HG03196 (cell line): ENCODE results near the gene CTSF.

ENCODE experiments used
- ATAC-seq: cut with Tn5 transposase; IDR thresholded peaks from one replicate; pipeline ENCODE4 v1.9.1; 2021; ENCODE audit not compliant: unreplicated experiment

CTSF gene

DNA sequence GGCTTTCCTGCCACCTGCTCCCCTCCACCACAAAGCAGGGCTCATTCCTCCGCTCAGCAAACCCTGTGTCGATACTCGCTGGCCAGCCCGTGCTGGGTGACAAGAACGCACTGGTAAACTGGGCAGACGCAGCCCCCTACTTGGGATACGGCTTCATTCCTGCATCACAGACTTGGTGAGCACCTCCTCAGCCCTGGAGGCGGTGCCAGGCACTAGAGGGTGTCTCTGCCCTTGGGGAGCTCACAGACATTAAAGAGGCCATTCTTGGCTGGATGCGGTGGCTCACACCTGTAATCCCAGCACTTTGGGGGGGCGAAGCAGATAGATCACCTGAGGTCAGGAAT lies 28.6 kb downstream of the CTSF start:
- no peak for ATAC-seq

DNA sequence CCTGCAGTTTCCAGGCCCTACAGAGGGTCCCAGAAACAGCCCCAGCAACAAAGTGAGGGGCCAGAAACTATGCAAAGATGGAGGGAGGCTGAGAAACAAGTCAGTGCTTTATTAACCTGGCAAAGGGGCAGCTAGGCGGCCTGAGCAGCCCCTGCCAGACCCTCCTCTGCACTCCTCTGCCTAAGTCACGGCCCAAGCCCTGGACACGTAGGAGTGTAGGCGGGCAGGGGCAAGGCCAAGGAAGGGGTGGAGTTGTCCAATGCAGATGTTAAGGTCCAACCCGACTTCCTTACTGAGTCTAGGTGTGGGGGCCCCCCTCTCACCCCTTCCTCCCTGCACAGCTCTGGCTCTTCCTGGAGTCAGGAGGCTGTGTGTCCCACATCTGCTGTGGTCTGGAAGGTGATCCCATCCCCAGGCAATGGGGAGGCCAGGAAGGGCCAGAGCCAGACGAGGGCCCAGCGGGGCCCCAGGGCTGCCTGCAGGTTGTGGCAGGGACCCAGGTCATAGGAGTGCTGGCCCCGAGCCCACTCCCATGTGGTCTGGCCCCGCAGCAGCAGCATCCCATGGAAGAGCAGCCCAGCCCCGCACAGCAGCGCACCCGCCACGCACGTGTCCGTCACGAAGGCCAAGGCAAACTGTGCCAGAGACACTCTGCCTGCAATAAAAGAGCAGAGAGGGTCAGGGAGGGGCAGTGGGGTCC lies 29.1 kb downstream of the CTSF start:
- ATAC-seq, result no peak

DNA sequence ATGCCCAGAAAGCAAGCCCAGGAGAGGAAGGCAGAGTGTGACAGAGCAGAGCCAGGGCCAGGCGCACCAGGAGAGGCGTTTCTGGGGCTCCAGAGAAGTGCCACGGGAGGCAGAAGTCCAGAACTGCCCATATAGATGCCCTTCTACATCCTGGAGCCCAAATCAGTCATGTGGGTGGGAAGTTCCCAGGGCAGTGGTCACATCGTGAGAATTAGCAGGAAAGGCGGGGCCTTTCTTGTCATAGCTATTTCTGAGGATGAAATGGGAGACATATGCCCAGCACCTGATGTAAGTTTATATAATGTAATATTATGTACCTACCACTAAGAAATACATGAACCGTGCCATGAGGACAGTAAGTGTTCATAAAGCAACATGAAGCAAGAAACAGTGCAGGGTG lies 35.6 kb downstream of the CTSF start:
- ATAC-seq, result no peak

DNA sequence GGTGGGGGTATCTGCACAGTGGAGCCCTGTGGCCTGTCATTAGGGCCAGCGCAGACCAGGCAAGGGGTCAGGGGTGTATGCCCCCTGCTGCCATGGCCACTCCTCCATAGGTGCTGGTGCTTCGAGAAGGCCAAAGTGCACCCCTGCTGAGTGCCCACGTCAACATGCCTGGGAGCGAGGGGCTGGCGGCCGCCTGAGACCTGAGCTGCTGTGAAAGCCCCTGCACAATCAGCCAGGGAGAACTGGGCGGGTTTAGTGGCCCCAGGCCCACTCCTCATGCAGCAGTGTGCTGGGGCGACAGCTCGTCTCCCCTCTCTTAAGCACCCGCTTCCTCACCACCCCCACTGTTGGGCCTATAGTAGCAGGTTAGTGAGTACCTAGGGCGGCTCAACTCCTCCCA lies 36.6 kb downstream of the CTSF start:
- no peak for ATAC-seq

DNA sequence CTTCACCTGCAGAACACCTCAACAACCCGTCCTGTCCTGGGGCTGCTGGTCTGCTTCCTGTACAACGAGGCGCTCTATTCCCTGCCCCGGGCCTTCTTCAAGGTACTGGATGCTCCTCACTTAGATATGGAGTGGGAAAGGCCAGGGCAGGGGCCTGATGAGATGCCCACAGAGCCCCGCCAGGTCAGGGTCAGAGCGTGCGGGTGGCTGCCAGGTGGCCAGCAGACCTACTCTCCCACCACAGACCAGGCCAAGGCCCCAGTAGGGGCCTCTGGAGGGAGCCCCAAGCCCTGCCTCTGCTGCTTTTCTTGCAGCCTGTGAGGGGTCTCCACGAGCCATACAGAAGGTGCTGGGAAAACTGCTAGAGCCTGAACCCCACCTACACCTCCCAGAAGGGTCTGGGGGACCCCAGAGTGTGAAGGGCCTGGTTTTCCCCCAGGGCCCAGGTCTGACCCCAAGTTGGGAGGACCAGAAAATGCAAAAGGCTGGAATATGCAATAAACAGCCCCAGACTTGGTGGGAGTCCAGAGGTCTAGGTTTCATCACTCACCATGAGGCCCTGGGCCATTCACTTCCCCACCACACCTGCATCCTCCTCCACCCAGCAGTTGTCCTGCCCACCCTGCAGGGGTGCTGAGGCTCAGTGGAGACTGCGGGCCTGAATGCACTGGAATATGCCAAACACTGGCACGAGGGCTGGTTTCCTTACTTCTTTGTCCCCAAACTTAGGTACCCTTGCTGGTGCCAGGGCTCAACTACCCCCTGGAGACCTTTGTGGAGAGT lies 37.3 kb downstream of the CTSF start:
- no peak for ATAC-seq

DNA sequence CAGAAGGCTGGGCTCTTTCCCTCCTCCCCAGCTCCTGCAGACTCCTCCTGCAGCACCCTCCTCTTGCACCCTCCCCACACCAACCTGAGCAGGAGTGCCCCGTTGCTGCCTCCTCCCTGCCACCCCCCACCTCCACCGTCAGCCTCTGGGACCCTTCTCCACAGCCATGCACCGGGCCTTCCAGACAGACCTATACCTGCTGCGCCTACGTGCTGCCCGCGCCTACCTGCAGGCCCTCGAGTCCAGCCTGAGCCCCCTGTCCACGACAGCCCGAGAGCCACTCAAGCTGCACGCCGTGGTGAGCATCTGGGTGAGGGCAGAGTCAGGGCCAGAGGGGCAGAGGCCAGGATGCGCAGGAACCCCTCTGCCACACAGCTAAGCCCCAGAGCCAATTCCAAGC lies 38.8 kb downstream of the CTSF start:
- ATAC-seq, result no peak

DNA sequence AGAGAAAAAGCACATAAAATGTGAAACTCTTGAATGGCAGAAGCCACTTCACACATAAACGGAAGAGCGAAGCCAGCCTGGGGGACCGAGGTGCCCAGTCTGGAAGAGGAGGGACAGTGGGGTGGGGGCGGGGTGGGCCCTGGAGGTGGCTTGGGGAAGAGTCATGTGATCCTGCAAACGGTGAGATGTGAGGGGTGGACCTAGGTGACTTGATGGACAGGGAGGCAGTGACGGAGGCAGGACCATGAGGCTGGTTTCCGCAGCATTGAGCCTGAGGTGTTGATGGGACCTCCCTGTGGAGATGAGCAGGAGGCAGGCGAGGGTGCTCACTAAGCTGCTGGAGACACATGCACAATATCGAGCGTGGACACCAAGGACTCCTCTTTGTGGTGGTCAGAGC lies 39.3 kb downstream of the CTSF start:
- no peak for ATAC-seq

DNA sequence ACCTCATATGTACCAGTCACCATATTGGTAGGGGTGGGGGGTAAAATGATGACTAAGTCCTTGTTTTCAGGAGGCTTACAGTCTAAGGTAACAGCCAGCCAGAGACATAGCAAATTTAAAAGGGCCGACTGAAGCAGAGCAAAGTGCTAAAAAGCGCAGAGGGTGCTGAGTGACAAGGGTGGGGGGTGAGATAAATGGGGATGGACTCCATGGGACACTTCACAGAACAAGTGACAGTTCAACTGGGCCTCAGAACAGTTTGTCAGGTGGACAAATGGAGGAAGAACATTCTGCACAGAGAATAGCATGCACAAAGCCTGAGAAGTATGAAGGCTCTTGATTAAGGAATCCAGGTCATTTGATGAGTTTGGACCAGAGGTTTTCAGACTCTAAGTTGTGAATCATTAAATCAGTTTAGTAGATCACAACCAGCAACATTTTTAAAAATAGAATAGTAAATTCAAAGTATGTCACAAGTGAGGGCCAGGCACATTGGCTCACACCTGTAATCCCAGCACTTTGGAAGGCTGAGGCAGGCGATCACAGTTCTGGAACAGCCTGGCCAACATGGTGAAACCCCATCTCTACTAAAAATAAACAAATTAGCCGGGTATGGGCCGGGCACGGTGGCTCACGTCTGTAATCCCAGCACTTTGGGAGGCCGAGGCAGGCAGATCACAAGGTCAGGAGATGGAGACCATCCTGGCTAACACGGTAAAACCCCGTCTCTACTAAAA lies 43.9 kb downstream of the CTSF start:
- ATAC-seq, result no peak

DNA sequence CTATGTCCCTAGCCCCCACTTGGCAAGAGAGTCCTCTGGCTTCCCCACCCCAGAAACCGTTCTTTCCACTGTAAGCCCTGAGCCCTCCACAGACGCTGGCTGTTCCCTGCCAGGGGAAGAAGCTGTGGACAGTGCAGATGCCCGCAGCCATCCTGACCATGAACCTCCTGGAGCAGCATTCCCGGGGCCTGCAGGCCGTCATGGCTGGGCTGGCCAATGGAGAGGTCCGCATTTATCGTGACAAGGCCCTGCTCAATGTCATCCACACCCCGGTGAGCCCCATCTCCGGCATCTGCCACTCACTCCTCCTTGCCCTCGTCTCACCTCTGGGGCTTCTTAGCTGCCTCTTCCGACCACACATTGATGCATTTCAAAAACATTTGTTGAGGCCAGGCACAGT lies 44.8 kb downstream of the CTSF start:
- no peak for ATAC-seq
